GM10248 (cell line): ENCODE data around the gene HMSD.

Source experiments
- CTCF ChIA-PET: fragments of 300-600 bp; sonication (Branson Sonifier 250); formaldehyde crosslinking; extraction: SDS; loops from one replicate; lab custom pipeline; 2021; ENCODE audit warnings: antibody characterized with exemption; lab: Yijun Ruan, JAX
- POLR2A ChIA-PET: fragments of 350-650 bp; sonication (Branson Sonifier 250); formaldehyde crosslinking; extraction: SDS; loops from one replicate; lab custom pipeline; 2020; ENCODE audit warnings: antibody characterized with exemption; lab: Yijun Ruan, JAX
- DNase-seq: peaks from one replicate; pipeline ENCODE4 v3.0.0; 2012; ENCODE audit errors: extremely low spot score
- TF ChIP-seq, protein P1 (sequence below): IDR thresholded peaks from 2 replicates; pipeline ENCODE4 v1.5.1; 2012; ENCODE audit warnings: mild to moderate bottlenecking, low read depth; ENCODE audit errors: extremely low read depth, missing control alignments, control extremely low read depth

HMSD gene

DNA sequence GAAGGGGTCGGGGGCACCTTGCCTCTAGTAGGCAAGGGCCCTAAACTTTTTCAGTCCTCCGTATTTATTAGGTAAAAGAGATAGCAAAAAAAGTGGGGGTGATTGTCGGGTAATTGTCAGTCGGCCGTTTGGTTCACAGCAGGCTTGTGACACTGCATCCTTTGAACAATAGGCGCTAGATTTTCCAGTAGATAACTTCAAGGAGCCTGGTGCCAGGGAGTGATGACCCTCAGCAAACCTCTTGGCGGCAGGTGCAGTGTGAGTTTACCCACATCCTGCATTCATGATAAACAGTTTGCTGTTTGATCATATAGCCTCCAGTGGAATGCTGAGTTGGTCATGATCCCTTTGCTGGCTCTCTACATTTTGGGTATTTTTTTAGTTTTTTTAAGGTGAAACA, 43.6 kb downstream of the HMSD start:
- ChIA-PET CTCF (no interaction called here), POLR2A (no interaction called here)
- no peak for DNase-seq
- TF ChIP-seq, protein P1, sequence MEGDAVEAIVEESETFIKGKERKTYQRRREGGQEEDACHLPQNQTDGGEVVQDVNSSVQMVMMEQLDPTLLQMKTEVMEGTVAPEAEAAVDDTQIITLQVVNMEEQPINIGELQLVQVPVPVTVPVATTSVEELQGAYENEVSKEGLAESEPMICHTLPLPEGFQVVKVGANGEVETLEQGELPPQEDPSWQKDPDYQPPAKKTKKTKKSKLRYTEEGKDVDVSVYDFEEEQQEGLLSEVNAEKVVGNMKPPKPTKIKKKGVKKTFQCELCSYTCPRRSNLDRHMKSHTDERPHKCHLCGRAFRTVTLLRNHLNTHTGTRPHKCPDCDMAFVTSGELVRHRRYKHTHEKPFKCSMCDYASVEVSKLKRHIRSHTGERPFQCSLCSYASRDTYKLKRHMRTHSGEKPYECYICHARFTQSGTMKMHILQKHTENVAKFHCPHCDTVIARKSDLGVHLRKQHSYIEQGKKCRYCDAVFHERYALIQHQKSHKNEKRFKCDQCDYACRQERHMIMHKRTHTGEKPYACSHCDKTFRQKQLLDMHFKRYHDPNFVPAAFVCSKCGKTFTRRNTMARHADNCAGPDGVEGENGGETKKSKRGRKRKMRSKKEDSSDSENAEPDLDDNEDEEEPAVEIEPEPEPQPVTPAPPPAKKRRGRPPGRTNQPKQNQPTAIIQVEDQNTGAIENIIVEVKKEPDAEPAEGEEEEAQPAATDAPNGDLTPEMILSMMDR: no peak

DNA sequence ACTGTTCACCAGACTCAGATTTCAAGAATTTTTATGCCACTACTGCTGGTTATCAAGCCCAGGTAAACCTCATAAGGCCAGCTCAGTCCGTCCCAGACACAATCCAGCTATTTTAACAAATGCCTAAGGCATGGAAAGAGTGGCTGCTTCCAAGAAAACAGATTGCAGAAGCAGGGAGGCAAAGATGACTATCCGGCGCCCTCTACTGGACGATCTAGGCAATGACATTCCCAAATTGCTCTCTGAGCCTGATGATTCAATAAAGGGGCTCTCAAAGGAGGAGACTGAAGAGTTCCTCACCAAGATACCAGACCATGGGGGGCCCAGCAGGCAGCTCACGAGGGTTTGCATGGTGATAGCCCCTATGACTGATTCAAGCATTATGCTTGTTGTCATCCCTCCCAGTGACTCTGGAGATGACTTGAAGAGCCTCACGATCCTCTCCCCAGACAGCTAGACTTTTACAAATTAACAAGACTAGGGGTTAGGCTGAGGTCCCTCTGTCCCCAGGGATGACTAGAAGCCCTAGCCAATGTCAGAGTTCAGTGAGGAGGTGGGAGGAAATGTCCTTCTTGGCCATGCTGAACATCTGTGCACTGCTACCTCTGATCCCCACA, 45.8 kb downstream of the HMSD start:
- ChIA-PET CTCF (interaction anchor here (0.7 to 2.1 kb wide), 22 partner anchors 10 to 169 kb away, joined by 3 to 18 read pairs (median 3); partner anchors contain the start of genes SERPINB2 and SERPINB8), POLR2A (no interaction called here)
- peak; percentile 63 for DNase-seq
- TF ChIP-seq, protein P1: peak; percentile 60

DNA sequence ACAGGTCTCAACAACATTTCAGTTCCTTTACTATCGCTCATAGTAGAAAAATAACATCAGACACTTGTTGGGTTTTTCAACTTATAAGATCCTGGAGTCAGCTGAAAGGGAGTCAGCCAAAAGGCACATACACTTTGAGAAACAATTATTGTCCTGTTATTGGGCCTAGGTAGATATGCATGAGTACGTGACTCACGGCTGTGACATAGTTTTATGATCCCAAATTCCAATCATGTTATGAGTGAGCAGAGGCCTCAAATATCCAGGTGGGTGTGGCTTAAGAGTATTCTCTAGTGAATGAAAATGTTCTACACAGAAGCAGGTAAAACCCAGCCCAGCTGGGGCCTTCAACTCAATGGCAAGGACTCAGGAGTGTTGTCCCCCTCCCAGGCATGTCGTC, 47.9 kb downstream of the HMSD start:
- ChIA-PET CTCF (interaction anchor here (1.1 to 1.2 kb wide), 2 partner anchors 12 to 14 kb away, joined by 3 to 4 read pairs; no protein-coding TSS in a partner anchor), POLR2A (no interaction called here)
- DNase-seq: no peak
- TF ChIP-seq, protein P1: no peak

DNA sequence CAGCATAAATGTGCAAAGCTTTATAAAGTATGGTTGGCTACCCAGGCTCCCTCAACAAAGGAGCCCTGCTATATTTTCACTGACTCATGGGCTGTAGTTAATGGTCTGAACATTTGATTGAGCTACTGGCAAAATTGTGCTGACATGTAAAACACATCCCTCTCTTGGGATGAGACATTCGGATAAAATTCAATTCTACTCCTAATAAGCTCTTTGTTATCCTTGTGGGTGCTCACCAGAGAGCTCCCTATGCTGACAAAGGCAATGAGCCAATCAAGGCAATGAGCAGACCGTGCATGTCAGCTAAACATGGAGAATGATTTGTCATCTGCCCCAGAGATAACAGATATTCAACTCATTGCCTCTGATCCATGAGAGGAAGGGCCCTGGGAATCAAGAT, 48.5 kb downstream of the HMSD start:
- DNase-seq: no peak
- POLR2A ChIA-PET: no interaction called here
- TF ChIP-seq, protein P1: no peak
- CTCF ChIA-PET: interaction anchor here (1.1 to 1.2 kb wide), 2 partner anchors 12 to 14 kb away, joined by 3 to 4 read pairs; no protein-coding TSS in a partner anchor

DNA sequence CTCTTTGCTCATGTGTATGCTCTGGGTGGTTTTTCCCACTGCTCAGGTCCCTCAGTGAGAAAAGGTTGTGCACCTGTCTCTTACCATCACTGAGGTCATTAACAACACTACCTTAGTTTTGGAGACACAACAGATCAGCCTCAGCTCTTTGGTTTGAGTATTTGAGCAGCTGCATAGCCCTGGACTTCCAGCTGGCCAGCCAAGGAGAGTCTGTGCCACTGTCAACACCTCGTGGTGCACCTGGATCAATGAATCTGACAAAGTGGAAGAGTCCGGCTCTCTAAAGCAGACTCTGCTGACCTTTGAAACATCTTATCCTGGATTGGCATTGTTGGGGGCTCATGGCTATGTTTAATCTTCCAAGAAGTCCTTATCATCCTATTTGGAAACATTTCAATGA, 50.8 kb downstream of the HMSD start:
- TF ChIP-seq, protein P1: no peak
- CTCF ChIA-PET: interaction anchor here (1.0 to 1.2 kb wide), 2 partner anchors 11 to 18 kb away, joined by 3 to 5 read pairs; no protein-coding TSS in a partner anchor
- DNase-seq: no peak
- POLR2A ChIA-PET: no interaction called here

DNA sequence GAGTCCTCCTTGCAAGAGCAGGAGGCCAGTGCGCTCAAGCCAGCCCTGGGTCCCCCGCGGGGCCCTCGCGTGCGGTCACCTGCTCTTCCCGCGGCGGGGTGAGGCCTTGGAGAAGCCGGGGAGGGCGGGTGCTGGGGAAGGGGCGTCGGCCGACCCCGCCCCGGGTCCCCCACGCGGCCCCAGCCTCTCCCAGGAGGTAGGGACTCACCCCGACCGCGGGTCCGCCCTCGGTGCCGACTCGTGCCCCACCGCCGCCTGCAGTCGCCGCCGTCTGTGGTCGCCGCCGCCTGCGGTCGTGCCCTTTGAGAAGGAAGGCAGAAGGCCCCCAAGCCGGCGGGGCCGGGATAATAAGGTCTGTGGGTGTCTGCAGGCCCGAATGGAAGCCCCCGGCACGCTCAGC, 53.5 kb downstream of the HMSD start:
- ChIA-PET CTCF (no interaction called here), POLR2A (no interaction called here)
- no peak for DNase-seq
- TF ChIP-seq, protein P1: no peak
